Central memory CD8-positive, alpha-beta T cell (primary cell): ENCODE results near the gene TMTC2.
"Not testable (repeated sequence)": the region's sequence is repeated elsewhere in the genome, so short reads cannot be mapped to it uniquely, and the experiment has no call there.

Experiments
- ATAC-seq: fragments of 150-1000 bp; cut with Tn5 transposase; replicated peaks from 2 replicates; pipeline ENCODE4 v1.10.0; 2022; ENCODE audit warnings: mild to moderate bottlenecking, moderate FRiP score, moderate number of reproducible peaks; ENCODE audit not compliant: poor library complexity, severe bottlenecking; ENCODE audit errors: extremely low read depth
- DNase-seq, 2 donors: peaks; one replicate each; pipeline ENCODE4 v3.0.0; 2021; ENCODE audit warnings: low spot score in 2 of 2
- H3K27ac Mint-ChIP-seq: one replicate; pipeline ENCODE4 v1.8.0; 2022; ENCODE audit warnings: low read depth, mild to moderate bottlenecking, moderate library complexity, mixed read lengths
- H3K27me3 Mint-ChIP-seq: one replicate; pipeline ENCODE4 v1.8.0; 2022; ENCODE audit warnings: mixed read lengths
- H3K36me3 Mint-ChIP-seq: one replicate; pipeline ENCODE4 v1.8.0; 2022; ENCODE audit warnings: mild to moderate bottlenecking, moderate library complexity, mixed read lengths; ENCODE audit not compliant: insufficient read depth
- H3K4me1 Mint-ChIP-seq: one replicate; pipeline ENCODE4 v1.8.0; 2022; ENCODE audit warnings: mixed read lengths
- H3K4me3 Mint-ChIP-seq: one replicate; pipeline ENCODE4 v1.8.0; 2022; ENCODE audit warnings: mild to moderate bottlenecking, moderate library complexity, mixed read lengths
- H3K9me3 Mint-ChIP-seq: one replicate; pipeline ENCODE4 v1.8.0; 2022; ENCODE audit warnings: mixed read lengths

The TMTC2 gene

GRCh38 chr12:83086023-83086422, 399.3 kb downstream of the TMTC2 start:
- ATAC-seq (no peak), DNase-seq (no peak)
- no peaks in the 10 kb centered on the region for H3K9me3 Mint-ChIP-seq
- no peak overlapping the region for H3K4me3 Mint-ChIP-seq
- H3K27me3 Mint-ChIP-seq, result no peaks in the 10 kb centered on the region
- no peaks in the 10 kb centered on the region for H3K4me1 Mint-ChIP-seq
- H3K36me3 Mint-ChIP-seq, result no peaks in the 10 kb centered on the region
- H3K27ac Mint-ChIP-seq, result no peak overlapping the region

GRCh38 chr12:83089575-83089974, 402.9 kb downstream of the TMTC2 start:
- Mint-ChIP-seq H3K4me1 (no peaks in the 10 kb centered on the region), H3K4me3 (no peak overlapping the region), H3K27me3 (no peaks in the 10 kb centered on the region), H3K27ac (no peak overlapping the region), H3K9me3 (peaks cover 6% of the 10 kb centered on the region), H3K36me3 (no peaks in the 10 kb centered on the region)
- DNase-seq (no peak), ATAC-seq (no peak)

GRCh38 chr12:83092129-83092528, 405.4 kb downstream of the TMTC2 start:
- Mint-ChIP-seq H3K4me1 (no peaks in the 10 kb centered on the region), H3K27ac (no peak overlapping the region), H3K27me3 (no peaks in the 10 kb centered on the region), H3K36me3 (no peaks in the 10 kb centered on the region), H3K9me3 (peaks cover 16% of the 10 kb centered on the region), H3K4me3 (no peak overlapping the region)
- ATAC-seq (no peak), DNase-seq (no peak)

- no peak for DNase-seq
- Mint-ChIP-seq H3K9me3 (peaks cover 16% of the 10 kb centered on the region), H3K4me3 (no peak overlapping the region), H3K36me3 (no peaks in the 10 kb centered on the region), H3K27me3 (no peaks in the 10 kb centered on the region), H3K27ac (no peak overlapping the region), H3K4me1 (no peaks in the 10 kb centered on the region)
- ATAC-seq, result no peak
These were observed 405.9 kb downstream of the TMTC2 start for GRCh38 chr12:83092606-83093005.

GRCh38 chr12:83093426-83093825, 406.7 kb downstream of the TMTC2 start:
- Mint-ChIP-seq H3K27me3 (no peaks in the 10 kb centered on the region), H3K36me3 (no peaks in the 10 kb centered on the region), H3K4me3 (no peak overlapping the region), H3K9me3 (peaks cover 16% of the 10 kb centered on the region), H3K4me1 (no peaks in the 10 kb centered on the region), H3K27ac (no peak overlapping the region)
- ATAC-seq (no peak), DNase-seq (no peak)

- DNase-seq (no peak), ATAC-seq (no peak)
- H3K27ac Mint-ChIP-seq, result no peak overlapping the region
- H3K4me3 Mint-ChIP-seq, result no peak overlapping the region
- peaks cover 16% of the 10 kb centered on the region for H3K9me3 Mint-ChIP-seq
- no peaks in the 10 kb centered on the region for H3K4me1 Mint-ChIP-seq
- H3K36me3 Mint-ChIP-seq, result no peaks in the 10 kb centered on the region
- no peaks in the 10 kb centered on the region for H3K27me3 Mint-ChIP-seq
These were observed 411.1 kb downstream of the TMTC2 start for GRCh38 chr12:83097643-83098342.

- Mint-ChIP-seq H3K4me1 (no peaks in the 10 kb centered on the region), H3K36me3 (no peaks in the 10 kb centered on the region), H3K9me3 (peaks cover 11% of the 10 kb centered on the region), H3K27me3 (no peaks in the 10 kb centered on the region), H3K4me3 (no peak overlapping the region), H3K27ac (no peak overlapping the region)
- DNase-seq, result no peak
- ATAC-seq, result no peak
These were observed 412.7 kb downstream of the TMTC2 start for GRCh38 chr12:83099436-83099835.

- no peaks in the 10 kb centered on the region for H3K9me3 Mint-ChIP-seq
- no peak for DNase-seq
- H3K27me3 Mint-ChIP-seq, result no peaks in the 10 kb centered on the region
- no peaks in the 10 kb centered on the region for H3K4me1 Mint-ChIP-seq
- no peak overlapping the region for H3K4me3 Mint-ChIP-seq
- no peak overlapping the region for H3K27ac Mint-ChIP-seq
- H3K36me3 Mint-ChIP-seq, result no peaks in the 10 kb centered on the region
- no peak for ATAC-seq
These were observed 415.8 kb downstream of the TMTC2 start for GRCh38 chr12:83102499-83102898.

GRCh38 chr12:83106873-83107272, 420.2 kb downstream of the TMTC2 start:
- Mint-ChIP-seq H3K4me3 (no peak overlapping the region), H3K27me3 (no peaks in the 10 kb centered on the region), H3K27ac (no peak overlapping the region), H3K36me3 (no peaks in the 10 kb centered on the region), H3K4me1 (no peaks in the 10 kb centered on the region), H3K9me3 (no peaks in the 10 kb centered on the region)
- ATAC-seq (no peak), DNase-seq (no peak)

GRCh38 chr12:83110424-83110823, 423.7 kb downstream of the TMTC2 start:
- Mint-ChIP-seq H3K36me3 (no peaks in the 10 kb centered on the region), H3K4me1 (no peaks in the 10 kb centered on the region), H3K27ac (no peak overlapping the region), H3K9me3 (no peaks in the 10 kb centered on the region), H3K27me3 (no peaks in the 10 kb centered on the region), H3K4me3 (no peak overlapping the region)
- DNase-seq, result no peak
- ATAC-seq, result no peak

GRCh38 chr12:83113945-83114344, 427.2 kb downstream of the TMTC2 start:
- Mint-ChIP-seq H3K36me3 (no peaks in the 10 kb centered on the region), H3K27ac (no peak overlapping the region), H3K9me3 (peaks cover 12% of the 10 kb centered on the region), H3K4me1 (no peaks in the 10 kb centered on the region), H3K4me3 (no peak overlapping the region), H3K27me3 (no peaks in the 10 kb centered on the region)
- no peak for ATAC-seq
- DNase-seq, result no peak

- no peak overlapping the region for H3K27ac Mint-ChIP-seq
- no peak for ATAC-seq
- H3K9me3 Mint-ChIP-seq, result peaks cover 15% of the 10 kb centered on the region
These were observed 428.3 kb downstream of the TMTC2 start for GRCh38 chr12:83114966-83115365.

GRCh38 chr12:83117926-83118325, 431.2 kb downstream of the TMTC2 start:
- H3K4me3 Mint-ChIP-seq, H3K36me3 Mint-ChIP-seq, DNase-seq, H3K27ac Mint-ChIP-seq, H3K4me1 Mint-ChIP-seq, ATAC-seq, H3K27me3 Mint-ChIP-seq: not testable (repeated sequence)
- peaks cover 23% of the 10 kb centered on the region for H3K9me3 Mint-ChIP-seq

More at GRCh38 chr12:83114966-83115365, 428.3 kb downstream of the TMTC2 start:
- Mint-ChIP-seq H3K27me3 (no peaks in the 10 kb centered on the region), H3K4me3 (no peak overlapping the region), H3K36me3 (no peaks in the 10 kb centered on the region), H3K4me1 (no peaks in the 10 kb centered on the region)
- DNase-seq, result no peak
